Measurements from ENCODE around the gene POU3F1.

The POU3F1 gene

GRCh38 chr1:38027201-38028104, 19.1 kb downstream of the POU3F1 start:
- peak; percentile 93 for DNase-seq

GRCh38 chr1:38026592-38027200, 19.9 kb downstream of the POU3F1 start:
- DNase-seq: peak; percentile 82

- DNase-seq: no peak
These were observed 20.9 kb downstream of the POU3F1 start for GRCh38 chr1:38025664-38026063.

- DNase-seq: no peak
These were observed 21.4 kb downstream of the POU3F1 start for GRCh38 chr1:38025233-38025632.

GRCh38 chr1:38022810-38023209, 23.8 kb downstream of the POU3F1 start:
- DNase-seq: no peak

GRCh38 chr1:38021969-38022368, 24.6 kb downstream of the POU3F1 start:
- DNase-seq: no peak

- DNase-seq: no peak
These were observed 26.2 kb downstream of the POU3F1 start for GRCh38 chr1:38020396-38020795.

GRCh38 chr1:38018864-38019343, 27.7 kb downstream of the POU3F1 start:
- DNase-seq: peak; percentile 20

GRCh38 chr1:38015978-38016725, 30.4 kb downstream of the POU3F1 start:
- DNase-seq: no peak

GRCh38 chr1:38014724-38015424, 31.7 kb downstream of the POU3F1 start:
- no peak for DNase-seq

- DNase-seq: no peak
These were observed 32.4 kb downstream of the POU3F1 start for GRCh38 chr1:38014171-38014570.

- DNase-seq: no peak
These were observed 33.4 kb downstream of the POU3F1 start for GRCh38 chr1:38013227-38013622.

- peak; percentile 99 for DNase-seq
These were observed 34.0 kb downstream of the POU3F1 start, which contains the start of gene UTP11 for GRCh38 chr1:38012363-38013226. UTP11 (plus strand) TSS chr1:38012734; CDS start chr1:38012803, 69 bp downstream.

GRCh38 chr1:38009841-38010180, 36.8 kb downstream of the POU3F1 start:
- no peak for DNase-seq

- DNase-seq: no peak
These were observed 37.3 kb downstream of the POU3F1 start for GRCh38 chr1:38009088-38009840.

GRCh38 chr1:38006008-38006828, 40.4 kb downstream of the POU3F1 start:
- DNase-seq: no peak

GRCh38 chr1:38005195-38006007, 41.2 kb downstream of the POU3F1 start, which contains the start of gene FHL3:
FHL3 (minus strand) TSS chr1:38005514; CDS start chr1:37999412, 6,102 bp downstream.
- DNase-seq: peak; percentile 40

GRCh38 chr1:38004284-38005108, 42.1 kb downstream of the POU3F1 start:
- DNase-seq: no peak

Measured in NCI-H1105 treated with DMSO at 0.1 percent for 48 hours (cell line).